ENCODE data around the gene BMERB1.

DNA sequence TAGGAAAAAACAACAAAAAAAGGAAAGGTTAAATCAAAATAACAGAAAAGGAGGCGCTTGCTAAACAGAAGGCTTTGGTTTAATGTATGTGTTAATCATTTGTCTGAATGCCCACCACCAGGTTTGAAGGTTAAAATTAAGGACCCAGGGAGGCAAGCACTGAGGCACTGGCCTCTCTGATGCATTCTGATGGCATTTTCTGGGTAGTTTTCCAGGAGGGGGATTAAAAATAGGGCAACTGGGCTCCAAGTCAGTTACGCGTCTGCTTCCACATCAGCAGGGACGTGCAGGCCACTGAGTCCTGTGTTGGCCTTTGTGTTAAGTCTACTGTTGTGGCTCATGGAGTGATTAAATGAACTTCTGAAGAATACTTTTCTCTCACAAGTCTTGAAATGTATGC is 181.6 kb downstream of the BMERB1 start:
- TF ChIP-seq EZH2phosphoT487 (IDR thresholded peaks at IDR 0.05; ENCODE audit: borderline replicate concordance, low read length) = no peak
- TF ChIP-seq, protein P1, sequence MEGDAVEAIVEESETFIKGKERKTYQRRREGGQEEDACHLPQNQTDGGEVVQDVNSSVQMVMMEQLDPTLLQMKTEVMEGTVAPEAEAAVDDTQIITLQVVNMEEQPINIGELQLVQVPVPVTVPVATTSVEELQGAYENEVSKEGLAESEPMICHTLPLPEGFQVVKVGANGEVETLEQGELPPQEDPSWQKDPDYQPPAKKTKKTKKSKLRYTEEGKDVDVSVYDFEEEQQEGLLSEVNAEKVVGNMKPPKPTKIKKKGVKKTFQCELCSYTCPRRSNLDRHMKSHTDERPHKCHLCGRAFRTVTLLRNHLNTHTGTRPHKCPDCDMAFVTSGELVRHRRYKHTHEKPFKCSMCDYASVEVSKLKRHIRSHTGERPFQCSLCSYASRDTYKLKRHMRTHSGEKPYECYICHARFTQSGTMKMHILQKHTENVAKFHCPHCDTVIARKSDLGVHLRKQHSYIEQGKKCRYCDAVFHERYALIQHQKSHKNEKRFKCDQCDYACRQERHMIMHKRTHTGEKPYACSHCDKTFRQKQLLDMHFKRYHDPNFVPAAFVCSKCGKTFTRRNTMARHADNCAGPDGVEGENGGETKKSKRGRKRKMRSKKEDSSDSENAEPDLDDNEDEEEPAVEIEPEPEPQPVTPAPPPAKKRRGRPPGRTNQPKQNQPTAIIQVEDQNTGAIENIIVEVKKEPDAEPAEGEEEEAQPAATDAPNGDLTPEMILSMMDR (conservative IDR thresholded peaks at IDR 0.05; ENCODE audit: low read depth, low read length) = no peak
- TF ChIP-seq EZH2 (IDR thresholded peaks at IDR 0.05; ENCODE audit: low read length, unreplicated experiment) = no peak
